Measurements from ENCODE around the gene NUDT14.

NUDT14 gene

DNA sequence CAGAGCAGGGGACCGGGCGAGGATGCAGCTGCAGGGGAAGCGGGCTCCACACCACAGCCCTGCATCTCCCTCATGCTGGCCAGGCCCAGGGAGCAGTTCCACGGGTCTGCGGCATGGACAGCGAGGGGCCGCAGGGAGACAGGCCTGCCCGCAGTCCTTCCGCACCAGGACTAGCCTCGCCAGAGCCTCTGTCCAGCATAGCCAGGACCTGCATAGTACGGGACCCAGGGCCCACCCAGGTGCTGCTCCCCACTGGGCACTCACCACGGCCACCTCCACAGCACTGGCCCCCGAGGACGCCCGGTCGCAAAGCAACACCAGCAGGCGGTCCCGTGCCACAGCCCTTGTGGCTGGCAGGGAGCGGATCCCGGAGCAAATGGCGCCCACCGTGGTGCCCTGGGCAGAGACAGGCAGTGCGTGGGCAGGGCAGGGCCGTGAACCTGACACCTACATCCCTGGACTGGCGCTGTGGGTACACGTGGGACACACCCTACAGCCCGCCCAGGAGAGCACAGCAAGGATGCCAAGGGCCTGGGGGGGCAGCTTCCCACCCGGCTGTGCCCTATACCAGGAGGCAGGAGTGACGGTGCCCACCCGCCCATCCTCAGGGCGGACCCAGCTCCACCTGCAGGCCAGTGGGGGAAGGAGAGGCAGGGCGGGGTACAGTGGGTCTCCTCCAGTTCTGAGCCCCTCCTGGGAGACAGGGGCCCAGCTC lies 36.3 kb downstream of the NUDT14 start:
- no peak for DNase-seq

DNA sequence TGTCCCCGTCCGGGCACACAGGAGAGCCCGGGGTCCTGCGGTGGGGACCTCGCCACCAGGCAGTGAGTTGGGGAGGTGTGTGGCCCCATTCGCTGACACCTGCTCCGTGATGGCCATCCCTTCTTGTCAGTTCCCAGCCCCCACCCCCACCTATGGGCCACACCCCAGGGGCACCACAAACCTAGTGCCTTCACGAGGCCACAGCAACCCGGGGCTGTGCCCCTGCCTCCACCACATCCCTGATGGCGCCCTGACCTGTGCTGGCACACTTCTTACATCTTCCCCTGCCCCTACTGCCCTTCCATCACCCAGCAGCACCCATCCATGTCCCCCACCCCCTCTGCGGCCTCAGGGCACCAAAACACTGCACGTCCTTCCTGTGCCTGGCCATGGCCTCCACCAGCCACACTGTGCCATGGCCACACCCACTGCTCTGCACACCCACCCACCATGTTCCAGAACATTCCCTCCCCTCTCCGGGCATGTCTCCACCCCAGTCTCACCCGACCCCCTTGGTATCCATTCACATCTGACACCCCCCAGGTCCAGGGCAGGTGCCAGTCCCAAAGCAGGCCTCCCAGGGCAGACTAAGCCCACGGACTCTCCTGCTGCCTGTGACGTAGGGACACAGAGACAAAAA lies 37.0 kb downstream of the NUDT14 start:
- DNase-seq: no peak

DNA sequence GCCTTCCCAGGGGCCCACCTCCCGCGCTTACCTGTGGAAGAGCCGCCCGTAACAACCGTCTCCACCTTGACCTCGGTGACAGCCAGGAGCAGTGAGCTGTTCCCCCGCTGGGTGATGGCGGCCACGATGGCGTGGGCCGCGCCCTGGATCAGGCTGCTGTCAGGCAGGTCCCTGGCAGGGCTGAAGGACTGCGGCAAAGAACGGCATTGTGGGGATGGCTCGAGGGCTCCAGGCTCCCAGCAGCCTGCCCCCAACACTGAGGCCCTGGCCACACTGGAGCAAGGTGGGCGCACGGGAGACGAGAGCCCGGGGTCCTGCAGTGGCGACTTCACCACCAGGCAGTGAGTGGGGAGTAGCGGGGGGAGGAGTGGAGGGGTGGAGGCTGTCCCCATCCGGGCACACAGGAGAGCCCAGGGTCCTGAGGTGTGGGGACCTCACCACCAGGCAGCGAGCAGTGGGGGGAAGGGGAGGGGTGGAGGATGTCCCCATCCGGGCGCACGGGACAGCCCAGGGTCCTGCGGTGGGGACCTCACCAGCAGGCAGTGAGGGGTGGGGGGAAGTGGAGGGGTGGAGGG lies 37.6 kb downstream of the NUDT14 start:
- no peak for DNase-seq

DNA sequence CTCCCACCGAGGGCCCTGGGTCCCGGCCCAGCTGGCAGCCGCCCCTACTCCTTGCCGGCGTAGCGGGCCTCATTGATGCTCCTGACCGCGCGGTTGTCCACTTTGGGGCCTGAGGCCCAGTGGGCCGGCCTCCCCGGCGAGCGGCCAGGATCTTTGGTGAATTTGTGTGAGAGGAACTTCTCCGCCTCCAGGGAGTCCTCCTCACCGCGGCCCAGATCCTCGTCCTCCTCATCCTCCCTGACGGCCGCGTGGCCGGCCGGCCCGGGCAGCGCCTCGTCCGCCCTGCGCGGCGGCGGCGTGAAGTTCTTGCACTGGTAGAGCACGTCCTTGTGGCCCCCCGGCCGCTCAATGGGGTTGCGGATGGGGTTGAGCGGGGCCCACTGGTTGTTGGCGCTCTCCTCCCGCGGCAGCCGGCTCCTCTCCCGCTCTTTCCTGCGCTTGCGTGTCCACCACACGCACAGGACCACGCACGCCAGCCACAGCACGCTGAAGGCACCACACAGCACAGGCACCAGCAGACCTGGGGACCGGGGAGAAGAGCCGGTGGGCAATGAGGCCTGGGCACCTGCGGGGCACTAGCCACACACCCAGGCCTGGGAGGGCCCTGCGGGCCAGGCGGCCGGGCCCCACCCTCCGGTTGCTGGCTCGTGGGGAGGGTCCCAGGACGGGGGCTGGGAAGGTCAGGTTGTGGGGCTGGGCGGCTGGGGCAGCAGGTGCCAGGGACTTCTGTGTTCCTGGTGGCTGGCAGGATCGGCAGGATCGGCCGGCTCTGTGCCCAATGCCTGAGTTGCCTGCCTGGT lies 38.3 kb downstream of the NUDT14 start:
- DNase-seq: no peak

DNA sequence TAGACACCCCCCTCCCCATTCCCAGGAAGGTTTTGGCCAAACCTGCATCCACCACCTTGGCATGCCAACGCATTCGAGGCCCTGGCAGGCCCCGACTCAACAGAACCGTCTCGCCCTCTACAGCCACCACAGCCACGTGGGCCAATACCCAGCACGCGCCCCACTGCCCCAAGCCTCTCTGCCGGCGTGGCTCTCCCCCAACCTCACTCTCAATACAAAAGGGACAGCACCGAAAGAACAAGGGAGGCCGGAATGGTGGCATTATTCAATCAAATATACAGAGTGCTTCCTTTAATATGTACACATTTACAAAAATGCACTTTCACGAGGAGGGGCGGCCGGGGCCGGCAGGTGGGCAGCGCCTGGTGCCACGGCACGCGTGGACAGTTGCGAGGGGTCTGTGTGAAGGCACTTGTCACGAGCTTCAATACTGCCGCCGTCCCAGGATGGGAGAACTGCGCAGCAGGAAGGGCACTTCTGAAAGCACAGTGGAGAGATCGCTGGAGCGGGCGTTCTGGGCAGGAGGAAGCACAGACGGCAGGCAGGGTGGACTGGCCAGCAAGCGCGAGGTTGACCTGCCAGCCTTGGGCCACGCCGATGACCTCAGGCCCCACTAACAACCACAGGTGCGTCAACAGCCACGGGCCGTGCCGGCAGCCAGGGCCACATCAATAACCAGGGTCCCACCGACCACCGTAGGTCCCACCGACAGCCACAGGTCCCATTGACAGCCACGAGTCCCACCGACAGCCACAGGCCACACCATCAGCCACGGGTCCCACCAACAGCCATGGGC lies 39.4 kb downstream of the NUDT14 start:
- DNase-seq: no peak

DNA sequence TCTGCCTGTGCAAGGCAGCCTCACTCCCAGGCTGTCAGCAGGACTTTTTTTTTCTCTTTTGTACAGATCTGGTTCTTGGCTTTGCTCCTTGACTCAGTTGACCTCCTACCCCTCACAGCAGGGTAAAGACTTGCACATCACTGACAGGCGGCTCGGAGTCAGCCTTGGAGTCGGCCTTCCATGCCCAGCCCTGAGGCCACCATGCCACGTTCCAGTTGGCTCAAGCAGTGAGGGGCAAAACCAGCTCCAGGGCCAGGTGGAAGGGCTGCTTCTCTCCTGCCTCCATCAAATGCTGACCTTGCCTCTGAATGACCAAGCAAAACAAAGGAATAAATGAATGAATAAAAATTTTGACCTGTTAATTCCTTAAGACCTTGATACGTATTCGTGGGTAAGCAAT lies 40.1 kb downstream of the NUDT14 start:
- DNase-seq: no peak

DNA sequence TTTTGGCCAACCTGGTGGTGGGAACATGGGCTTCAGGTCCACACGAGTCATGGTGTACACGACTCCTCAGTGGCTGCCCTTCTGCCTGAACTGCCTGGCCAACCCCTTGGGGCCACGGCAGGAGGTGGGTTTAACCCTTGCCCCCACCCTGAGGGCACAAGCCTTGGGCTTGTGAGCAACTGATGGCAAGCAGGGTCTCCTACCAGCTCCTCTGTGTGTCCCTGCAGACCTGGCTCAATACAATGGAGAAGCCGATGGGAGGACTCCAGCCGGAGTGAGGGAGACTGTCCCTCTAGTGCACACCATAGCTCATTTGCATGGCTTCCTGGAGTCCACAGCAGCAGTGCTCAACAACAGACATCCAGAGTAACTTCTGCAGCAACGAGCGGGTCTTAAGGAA lies 40.5 kb downstream of the NUDT14 start:
- DNase-seq: no peak

DNA sequence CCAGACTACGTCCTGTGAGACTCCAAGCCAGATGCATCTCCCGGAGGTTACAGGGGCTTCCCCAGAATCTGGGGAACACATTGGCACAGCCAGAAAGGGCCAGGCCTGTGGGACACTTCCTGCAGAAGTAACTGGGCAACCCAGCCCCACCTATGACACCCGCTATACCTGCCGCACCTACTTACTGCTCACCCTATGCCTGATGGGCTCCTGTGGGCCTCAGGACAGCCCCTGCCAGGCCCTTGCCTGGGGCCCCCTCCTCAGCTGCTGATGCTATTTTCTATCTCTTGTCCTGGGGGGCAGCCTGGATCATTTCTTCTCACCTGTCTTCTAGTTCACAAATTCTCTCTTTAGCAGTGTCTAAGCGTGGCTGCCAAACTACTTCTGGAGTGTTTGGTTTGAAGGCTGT lies 41.3 kb downstream of the NUDT14 start:
- DNase-seq: no peak

DNA sequence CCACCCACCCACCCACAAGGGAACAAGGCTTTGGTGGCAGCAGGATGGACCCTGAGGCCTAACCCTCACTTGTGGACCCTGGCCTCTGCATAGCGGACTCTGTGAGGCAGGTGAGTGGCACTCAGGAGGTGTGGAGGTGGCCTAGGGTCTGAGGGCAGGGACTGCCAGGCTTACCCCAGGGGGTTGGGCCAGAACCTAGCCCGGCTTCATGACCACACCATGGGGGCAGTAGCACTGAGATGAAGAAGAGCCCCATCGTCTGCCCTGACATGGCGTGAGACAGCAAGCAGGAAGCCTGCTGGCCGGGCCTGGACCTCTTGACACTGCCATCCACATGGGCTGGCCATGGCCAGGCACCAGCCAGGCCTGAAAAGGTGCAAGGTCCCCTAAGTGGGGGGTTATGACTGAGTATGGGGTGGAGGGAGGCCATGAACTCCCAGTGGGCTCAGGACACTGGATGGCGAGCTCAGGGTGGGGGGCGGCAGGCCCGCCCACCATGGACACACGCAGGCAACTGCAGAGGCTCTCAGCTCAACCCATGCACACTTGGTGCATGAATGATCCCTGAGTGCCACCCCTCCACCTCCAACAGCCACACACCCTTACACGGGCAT lies 41.8 kb downstream of the NUDT14 start:
- no peak for DNase-seq

DNA sequence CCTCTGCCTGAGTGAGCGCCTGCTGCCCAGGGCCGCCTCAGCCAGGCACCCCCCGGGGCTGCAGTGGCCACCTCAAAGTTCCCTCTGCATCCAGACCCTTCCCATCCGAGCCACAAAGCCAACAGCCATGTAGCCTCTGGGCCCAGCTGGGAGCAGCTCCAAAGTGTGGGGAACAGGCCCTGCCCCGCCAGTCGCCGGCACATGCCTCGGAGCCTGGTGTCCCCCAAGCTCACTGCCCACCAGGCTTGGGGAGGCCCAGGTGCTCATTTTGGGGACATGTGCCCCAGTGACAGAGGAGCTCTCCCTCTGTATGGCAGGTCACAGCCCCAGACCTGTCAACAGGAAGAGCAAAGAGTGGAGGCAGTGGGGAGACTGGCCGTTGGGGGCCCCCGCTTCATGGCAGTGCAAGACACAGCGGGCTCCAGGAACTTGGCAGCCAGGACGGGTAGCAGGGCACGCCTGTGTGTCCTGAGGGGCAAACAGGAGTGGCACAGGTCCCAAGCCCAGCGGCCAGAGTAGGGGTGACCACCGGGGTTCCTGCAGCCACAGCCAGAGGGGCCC lies 42.5 kb downstream of the NUDT14 start:
- no peak for DNase-seq

DNA sequence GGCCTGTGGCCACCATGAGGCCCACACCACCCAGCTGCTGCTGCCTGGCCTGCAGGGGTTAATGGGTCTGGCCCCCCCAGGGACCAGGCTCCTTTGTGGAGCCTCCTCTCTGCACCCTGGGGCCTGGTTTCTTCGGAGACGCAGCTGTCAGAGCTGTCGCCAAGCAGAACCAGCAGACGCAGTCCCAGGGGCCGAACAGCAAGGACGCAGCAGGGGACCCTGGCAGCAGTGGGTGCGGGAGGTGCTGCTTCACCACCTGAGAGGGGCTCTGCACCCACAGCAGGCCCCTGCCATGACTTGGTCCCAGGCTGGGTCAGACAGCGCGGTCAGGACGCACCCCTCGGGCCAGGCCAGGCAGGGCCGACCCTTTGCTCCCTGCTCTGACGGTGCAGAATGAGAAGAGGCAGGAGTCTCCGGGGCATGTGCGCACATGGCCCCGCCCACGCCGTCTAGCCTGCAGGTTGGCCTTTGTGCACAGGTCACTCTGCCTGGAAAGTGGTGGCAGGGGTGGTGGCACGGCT lies 43.0 kb downstream of the NUDT14 start:
- no peak for DNase-seq

DNA sequence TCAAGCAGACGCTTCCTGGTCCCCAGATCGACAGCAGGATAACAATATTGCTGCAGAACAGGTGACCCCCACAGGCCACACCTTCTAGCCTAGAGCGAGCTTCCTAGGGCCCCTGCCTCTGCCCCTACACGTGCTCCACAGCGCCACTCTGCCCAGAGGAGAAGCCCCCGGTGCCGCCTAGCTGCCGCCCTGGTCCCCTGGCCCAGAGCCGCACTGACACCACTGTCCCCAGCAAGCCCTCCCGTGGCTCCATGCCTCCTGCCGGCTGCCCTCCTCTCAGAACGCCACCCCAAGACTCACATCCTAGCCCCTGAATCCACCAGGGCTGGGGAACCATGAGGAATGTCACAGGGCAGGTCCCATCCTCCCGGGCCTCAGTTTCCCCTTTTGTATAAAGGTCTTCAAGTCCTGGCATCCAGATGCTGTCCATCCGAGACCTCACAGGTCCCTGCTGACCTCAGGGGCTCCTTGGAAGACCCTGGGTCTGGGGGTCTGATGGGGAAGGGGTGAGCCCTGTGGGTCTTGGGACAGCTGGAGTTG lies 43.6 kb downstream of the NUDT14 start:
- DNase-seq: no peak

DNA sequence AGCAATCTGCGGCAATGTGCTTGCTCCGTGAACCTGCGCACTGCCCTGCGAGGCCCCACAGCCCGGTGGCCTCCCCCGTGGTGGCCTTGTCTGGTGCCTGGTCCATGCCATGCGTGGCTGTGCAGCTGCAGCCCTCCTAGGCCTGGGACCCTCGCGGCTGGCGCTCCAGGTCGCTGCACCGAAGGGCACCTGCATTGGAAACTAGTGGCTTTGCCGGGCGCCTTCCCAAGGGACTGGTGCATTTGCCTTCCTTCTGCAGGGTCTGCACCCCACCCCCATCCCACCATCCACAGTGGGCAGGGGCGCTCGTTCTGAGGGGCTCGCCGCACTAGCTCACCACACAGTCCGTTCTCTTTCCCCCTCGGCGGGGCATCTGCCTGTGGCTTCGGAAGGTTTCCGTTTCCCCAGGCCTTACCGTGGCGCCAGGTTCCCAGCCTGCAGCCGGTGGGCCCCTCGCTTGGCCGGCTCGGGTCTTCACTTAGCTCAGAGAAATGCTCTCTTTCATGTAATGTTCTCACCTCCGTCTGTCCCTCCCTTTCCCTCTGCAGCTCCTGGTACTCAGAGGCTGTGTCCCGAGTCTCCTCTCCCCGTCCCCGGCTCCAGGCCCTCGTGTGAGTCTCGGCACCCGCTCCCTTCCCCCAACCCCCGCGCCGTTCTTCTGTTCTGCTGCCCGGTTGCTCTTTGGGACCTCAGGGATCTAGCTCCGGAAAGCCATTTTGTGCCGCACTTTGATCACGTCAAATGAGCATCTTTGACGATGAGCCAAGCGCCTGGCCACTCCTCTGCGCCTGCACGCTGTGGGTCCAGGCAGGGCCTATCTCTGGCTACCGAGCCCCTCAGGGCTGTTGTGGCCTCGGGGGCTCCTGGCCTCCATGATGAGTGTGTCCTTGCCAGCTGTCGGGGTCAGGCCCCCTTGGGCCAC lies 44.5 kb downstream of the NUDT14 start:
- no peak for DNase-seq

DNA sequence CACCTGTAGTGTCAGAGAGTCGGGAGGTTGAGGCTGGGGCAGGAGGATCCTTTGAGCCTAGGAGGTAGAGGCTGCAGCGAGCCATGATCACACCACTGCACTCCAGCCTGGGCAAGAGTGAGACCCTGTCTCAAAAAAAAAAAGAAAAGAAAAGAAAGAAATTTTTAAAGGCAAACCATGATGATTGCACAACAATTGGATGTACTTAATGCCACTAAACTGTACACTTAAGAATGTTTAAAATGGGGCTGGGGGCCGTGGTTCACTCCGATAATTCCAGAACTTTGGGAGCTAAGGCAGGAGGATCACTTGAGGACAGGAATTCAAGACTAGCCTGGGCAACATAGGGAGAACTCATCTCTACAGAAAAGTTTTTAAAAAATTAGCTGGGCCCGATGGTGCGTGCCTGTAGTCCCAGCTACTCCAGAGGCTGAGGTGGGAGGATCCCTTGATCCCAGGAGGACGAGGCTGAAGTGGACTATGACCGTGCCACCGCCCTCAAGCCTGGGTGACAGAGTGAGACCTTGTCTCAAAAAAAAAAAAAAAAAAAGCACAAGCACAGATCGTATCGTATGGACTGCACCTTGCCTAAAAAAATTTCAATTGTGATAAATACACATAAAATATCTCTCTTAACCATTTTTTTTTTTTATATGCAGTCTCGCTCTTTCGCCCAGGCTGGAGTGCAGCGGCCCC lies 45.3 kb downstream of the NUDT14 start:
- no peak for DNase-seq

DNA sequence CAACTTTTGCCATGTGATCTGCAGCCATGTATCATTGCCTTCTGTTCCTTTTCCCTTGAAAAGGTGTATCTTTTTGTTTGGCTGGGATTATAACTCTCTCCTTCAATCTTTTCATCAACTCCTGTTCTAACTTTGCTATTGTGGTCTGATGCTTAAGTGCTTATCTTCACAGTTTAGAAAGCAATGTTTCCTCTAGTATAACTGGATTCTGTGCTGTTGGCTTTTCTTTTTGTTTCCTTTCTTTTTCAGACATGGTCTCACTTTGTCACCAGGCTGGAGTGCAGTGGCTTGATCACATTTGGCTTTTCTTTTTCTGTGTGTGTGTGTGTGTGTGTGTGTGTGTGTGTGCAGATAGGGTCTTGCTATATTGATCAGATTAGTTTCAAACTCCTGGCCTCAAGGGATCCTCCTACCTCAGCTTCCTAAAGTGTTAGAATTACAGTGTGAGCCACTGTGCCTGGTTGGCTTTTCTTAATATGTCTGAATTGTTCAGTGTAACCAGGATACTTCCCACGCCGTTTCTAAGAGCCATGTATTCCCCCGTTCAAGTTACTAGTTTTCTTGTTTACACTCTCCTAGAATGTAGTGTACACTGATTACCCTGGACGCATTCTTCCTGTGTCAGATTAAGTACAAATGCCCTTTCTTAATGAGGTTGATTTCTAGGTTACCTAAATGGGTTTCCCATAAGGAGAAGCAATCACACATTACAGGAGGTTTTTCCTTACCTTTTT lies 48.0 kb downstream of the NUDT14 start:
- no peak for DNase-seq

DNA sequence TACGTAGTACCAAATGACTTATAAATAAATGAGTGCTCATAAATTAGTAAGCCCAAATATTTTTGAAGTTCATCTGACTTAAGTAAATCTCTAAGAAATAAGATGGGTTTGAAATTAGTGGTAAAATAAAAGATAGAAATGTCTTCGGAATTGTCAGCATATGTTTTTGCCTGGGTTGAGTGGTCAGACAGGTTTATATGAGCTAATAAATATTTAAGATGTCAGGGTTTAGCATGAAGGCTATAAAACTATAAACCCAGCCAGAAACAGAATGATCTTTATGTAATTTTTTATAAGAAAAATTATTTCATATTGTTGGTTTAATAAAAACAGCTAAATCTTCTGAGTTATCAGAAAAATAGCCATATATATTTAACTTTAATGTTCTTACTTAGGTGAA lies 49.9 kb downstream of the NUDT14 start:
- no peak for DNase-seq

DNA sequence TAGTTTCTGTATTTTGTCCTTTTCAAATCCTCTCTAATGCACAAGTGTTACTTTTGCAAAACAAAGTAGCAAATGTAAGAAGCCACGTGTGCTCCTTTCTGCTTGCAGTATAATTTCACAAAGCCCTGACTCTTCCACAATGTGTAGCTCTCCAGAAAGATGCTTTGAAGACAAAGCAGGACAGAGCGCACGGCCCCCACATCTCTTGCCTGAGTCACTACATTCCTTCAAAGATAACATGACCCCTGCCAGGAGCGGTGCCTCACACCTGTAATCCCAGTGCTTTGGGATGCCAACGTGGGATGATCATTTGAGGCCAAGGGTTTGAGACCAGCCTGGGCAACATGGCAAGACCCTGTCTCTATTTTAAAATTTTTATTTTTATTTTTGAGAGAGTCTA lies 53.1 kb downstream of the NUDT14 start:
- DNase-seq: no peak

DNA sequence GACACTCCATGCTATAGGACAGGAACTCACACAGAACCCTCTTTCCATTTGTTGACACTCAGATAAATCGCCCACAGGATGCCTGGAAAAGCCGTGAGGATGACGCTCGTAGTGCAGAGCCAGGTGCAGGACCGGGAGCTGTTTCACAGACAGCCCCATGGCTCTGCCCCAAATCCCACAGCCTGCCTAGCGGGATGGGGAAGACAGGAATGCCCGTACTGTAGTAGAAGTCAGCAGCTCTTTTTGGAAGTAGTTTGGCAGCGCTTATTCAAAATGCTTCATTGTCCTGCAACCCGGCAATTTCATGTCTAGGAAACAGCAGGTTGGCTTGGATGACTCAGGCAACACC lies 54.2 kb downstream of the NUDT14 start:
- DNase-seq: no peak

All from KG1 (cell line).